CD4-positive, alpha-beta memory T cell (primary cell): ENCODE data around the gene CLEC16A. TPM values are rescaled to one million over a fixed set of nuclear protein-coding genes. Genes with fewer than 3 reads are reported as not detected.
"Not testable (repeated sequence)": the region's sequence is repeated elsewhere in the genome, so short reads cannot be mapped to it uniquely, and the experiment has no call there.

ENCODE experiments used
- CTCF ChIA-PET: fragments of 350-600 bp; sonication (Branson Sonifier 250); formaldehyde crosslinking; loops from one replicate; lab custom pipeline; 2021; ENCODE audit warnings: inconsistent platforms; ENCODE audit not compliant: partially characterized antibody; lab: Charles Lee
- POLR2A ChIA-PET: fragments of 350-600 bp; sonication (Branson Sonifier 250); formaldehyde crosslinking; loops from one replicate; lab custom pipeline; 2021; ENCODE audit not compliant: partially characterized antibody; lab: Charles Lee
- DNase-seq, 5 donors: peaks; one replicate each; pipeline versions ENCODE4 v3.0.0 to v3.0.0-alpha.2; 2020 to 2022; ENCODE audit warnings: mixed read lengths in 1 of 5
- H3K27ac ChIP-seq: one replicate; pipeline ENCODE4 v1.7.0; 2013; ENCODE audit warnings: low read depth, low read length
- H3K27me3 ChIP-seq: 2 replicates; pipeline ENCODE4 v1.7.0; 2013; ENCODE audit warnings: mild to moderate bottlenecking, low read length, moderate library complexity; ENCODE audit not compliant: insufficient read depth
- H3K36me3 ChIP-seq: 2 replicates; pipeline ENCODE4 v1.7.0; 2013; ENCODE audit warnings: mild to moderate bottlenecking, low read length, moderate library complexity; ENCODE audit not compliant: insufficient read depth
- H3K4me1 ChIP-seq: 2 replicates; pipeline ENCODE4 v1.7.0; 2013; ENCODE audit warnings: mild to moderate bottlenecking, low read length, moderate library complexity; ENCODE audit not compliant: insufficient read depth
- H3K4me3 ChIP-seq, 2 donors: one replicate each; pipeline ENCODE4 v1.7.0; 2013; ENCODE audit warnings: low read length in 2 of 2, mild to moderate bottlenecking in 1 of 2
- H3K9me3 ChIP-seq, 2 donors: one replicate each; pipeline ENCODE4 v1.7.0; 2013; ENCODE audit warnings: low read length in 2 of 2, control low read depth in 1 of 2; ENCODE audit not compliant: control insufficient read depth in 1 of 2
- H3K27ac Mint-ChIP-seq, 7 donors: one replicate each; pipeline ENCODE4 v1.8.0; 2020 to 2021; ENCODE audit warnings: mixed read lengths in 7 of 7, mild to moderate bottlenecking in 6 of 7, inconsistent platforms in 3 of 7, moderate library complexity in 3 of 7
- H3K27me3 Mint-ChIP-seq, 2 donors: one replicate each; pipeline ENCODE4 v1.8.0; 2020 to 2021; ENCODE audit warnings: mixed read lengths in 2 of 2
- H3K36me3 Mint-ChIP-seq, 2 donors: one replicate each; pipeline ENCODE4 v1.8.0; 2020 to 2021; ENCODE audit warnings: mixed read lengths in 2 of 2, inconsistent platforms in 1 of 2, mild to moderate bottlenecking in 1 of 2
- H3K4me1 Mint-ChIP-seq, 4 donors: one replicate each; pipeline ENCODE4 v1.8.0; 2020 to 2021; ENCODE audit warnings: mixed read lengths in 4 of 4, mild to moderate bottlenecking in 1 of 4
- H3K4me3 Mint-ChIP-seq, 8 donors: one replicate each; pipeline ENCODE4 v1.8.0; 2020 to 2021; ENCODE audit warnings: mixed read lengths in 8 of 8, mild to moderate bottlenecking in 7 of 8, moderate library complexity in 6 of 8, inconsistent platforms in 3 of 8
- H3K9me3 Mint-ChIP-seq, 8 donors: one replicate each; pipeline ENCODE4 v1.8.0; 2020 to 2021; ENCODE audit warnings: mixed read lengths in 8 of 8, mild to moderate bottlenecking in 5 of 8, inconsistent platforms in 3 of 8, moderate library complexity in 1 of 8
- intact Hi-C: fragments of 100-400 bp; cut with micrococcal nuclease; formaldehyde crosslinking; loops from one replicate; pipeline ENCODE4 v1.15.1; 2023
- polyA plus RNA-seq, 2 donors: library from polyadenylated mRNA; unstranded; fragments of 300-500 nt; fragmentation: Illumina TruSeq; gene quantifications; one replicate each; pipeline ENCODE4 v1.2.3, GENCODE V29; 2021
- total RNA-seq, 2 experiments: library from RNA; stranded (reverse); gene quantifications; one replicate each; pipeline ENCODE4 v1.2.3, GENCODE V29; 2021

CLEC16A gene
- total and polyA plus RNA-seq, 4 experiments from 2014 or later: 5.2 to 28.4 (median 24.5) TPM

GRCh38 chr16:10941127-10941933 is 3.0 kb upstream of the CLEC16A start:
- CTCF ChIA-PET: interaction anchor here (1.3 to 1.5 kb wide), 3 partner anchors 18 to 22 kb away, joined by 3 to 9 read pairs (median 5); no protein-coding TSS in a partner anchor

GRCh38 chr16:10941935-10942351 is 2.4 kb upstream of the CLEC16A start:
- Mint-ChIP-seq H3K27ac (peak overlapping the region in 1 of 7 donors; percentile 86), H3K36me3 (peaks cover 0 to 11% of the 10 kb centered on the region in 2 donors), H3K4me3 (peak overlapping the region; percentile 87 to 94 (median 92)), H3K4me1 (peaks cover 63 to 92% (median 79%) of the 10 kb centered on the region in 4 donors)
- H3K9me3 ChIP-seq, H3K27me3 ChIP-seq, H3K9me3 Mint-ChIP-seq, H3K27me3 Mint-ChIP-seq, H3K36me3 ChIP-seq, DNase-seq: not testable (repeated sequence)
- intact Hi-C loops: loop anchor here (5.0 kb wide), 4 partner anchors 855 to 1850 kb away; partner anchors contain the start of genes HAPSTR1, RSL1D1 and ZC3H7A
- Histone ChIP-seq H3K4me1 (peaks cover 85% of the 10 kb centered on the region), H3K4me3 (peak overlapping the region in 1 of 2 donors; percentile 63), H3K27ac (peak overlapping the region; percentile 56)
- ChIA-PET POLR2A (interaction anchor here (1.0 to 3.6 kb wide), 8 partner anchors 20 to 1861 kb away, joined by 3 to 15 read pairs (median 4); partner anchors contain the start of genes CPPED1, GSPT1, HAPSTR1 and NUBP1), CTCF (interaction anchor here (0.9 to 1.5 kb wide), 5 partner anchors 12 to 23 kb away, joined by 3 to 9 read pairs (median 3); no protein-coding TSS in a partner anchor)

More at GRCh38 chr16:10941127-10941933, 3.0 kb upstream of the CLEC16A start:
- Mint-ChIP-seq H3K9me3 (peaks cover 0 to 2% (median 0%) of the 10 kb centered on the region in 8 donors), H3K27me3 (no peaks in the 10 kb centered on the region), H3K4me3 (peak overlapping the region; percentile 84 to 94 (median 92)), H3K27ac (peak overlapping the region; percentile 86 to 95 (median 88)), H3K36me3 (peaks cover 1 to 12% of the 10 kb centered on the region in 2 donors), H3K4me1 (peaks cover 68 to 92% (median 82%) of the 10 kb centered on the region in 4 donors)
- POLR2A ChIA-PET: interaction anchor here (0.6 to 3.6 kb wide), 6 partner anchors 19 to 1850 kb away, joined by 3 to 15 read pairs (median 5); partner anchors contain the start of genes HAPSTR1, NUBP1, SOCS1 and TXNDC11
- peaks cover 85% of the 10 kb centered on the region for H3K4me1 ChIP-seq
- no peaks in the 10 kb centered on the region for H3K36me3 ChIP-seq
- DNase-seq: peak in 1 of 5 donors; percentile 19
- peak overlapping the region; percentile 56 for H3K27ac ChIP-seq
- peak overlapping the region; percentile 63 to 79 for H3K4me3 ChIP-seq
- H3K27me3 ChIP-seq: no peaks in the 10 kb centered on the region
- H3K9me3 ChIP-seq: no peaks in the 10 kb centered on the region
- intact Hi-C loops: loop anchor here (5.0 kb wide), 4 partner anchors 856 to 1849 kb away; partner anchors contain the start of genes HAPSTR1, RSL1D1 and ZC3H7A

- Mint-ChIP-seq H3K27me3 (no peaks in the 10 kb centered on the region), H3K9me3 (peaks cover 0 to 2% (median 0%) of the 10 kb centered on the region in 8 donors), H3K36me3 (peaks cover 0 to 11% of the 10 kb centered on the region in 2 donors), H3K4me1 (peaks cover 60 to 92% (median 76%) of the 10 kb centered on the region in 4 donors), H3K27ac (peak within 1 kb of the TSS; percentile 85 to 95 (median 87)), H3K4me3 (peak within 1 kb of the TSS; percentile 87 to 94 (median 92))
- POLR2A ChIA-PET: interaction anchor here (1.0 to 3.6 kb wide), 7 partner anchors 20 to 1861 kb away, joined by 3 to 15 read pairs (median 3); partner anchors contain the start of genes CPPED1, GSPT1, NUBP1 and SOCS1
- no peaks in the 10 kb centered on the region for H3K27me3 ChIP-seq
- H3K4me3 ChIP-seq: peak within 1 kb of the TSS; percentile 63 to 79
- H3K4me1 ChIP-seq: peaks cover 80% of the 10 kb centered on the region
- no peaks in the 10 kb centered on the region for H3K36me3 ChIP-seq
- DNase-seq: peak; percentile 92 to 96 (median 93)
- CTCF ChIA-PET: interaction anchor here (0.9 to 1.5 kb wide), 5 partner anchors 11 to 23 kb away, joined by 3 to 9 read pairs (median 3); no protein-coding TSS in a partner anchor
- intact Hi-C loops: loop anchor here (5.0 kb wide), 4 partner anchors 855 to 1850 kb away; partner anchors contain the start of genes HAPSTR1, RSL1D1 and ZC3H7A
- H3K27ac ChIP-seq: peak within 1 kb of the TSS; percentile 56
- H3K9me3 ChIP-seq: no peaks in the 10 kb centered on the region
Observed at GRCh38 chr16:10942352-10943063, 1.9 kb upstream of the CLEC16A start, which contains the start of gene DEXI. Gene DEXI (minus strand): TSS chr16:10942468. CDS start chr16:10942005, 463 bp downstream.

GRCh38 chr16:10943064-10943353 is 1.4 kb upstream of the CLEC16A start:
- H3K27me3 ChIP-seq: no peaks in the 10 kb centered on the region
- peaks cover 75% of the 10 kb centered on the region for H3K4me1 ChIP-seq
- peak overlapping the region in 6 of 7 donors; percentile 55 to 82 (median 70) for H3K27ac Mint-ChIP-seq
- peak overlapping the region in 1 of 2 donors; percentile 63 for H3K4me3 ChIP-seq
- H3K27me3 Mint-ChIP-seq: no peaks in the 10 kb centered on the region
- H3K27ac ChIP-seq: no peak overlapping the region
- H3K9me3 ChIP-seq: no peaks in the 10 kb centered on the region
- intact Hi-C loops: loop anchor here (5.0 kb wide), 4 partner anchors 854 to 1851 kb away; partner anchors contain the start of genes HAPSTR1, RSL1D1 and ZC3H7A
- ChIA-PET CTCF (no interaction called here), POLR2A (interaction anchor here (1.3 to 3.6 kb wide), 2 partner anchors 22 to 199 kb away, joined by 3 to 14 read pairs; partner anchors contain the start of gene NUBP1)
- H3K4me3 Mint-ChIP-seq: peak overlapping the region; percentile 74 to 94 (median 84)
- peaks cover 0 to 11% of the 10 kb centered on the region in 2 donors for H3K36me3 Mint-ChIP-seq
- peaks cover 0 to 2% (median 0%) of the 10 kb centered on the region in 8 donors for H3K9me3 Mint-ChIP-seq
- H3K36me3 ChIP-seq: no peaks in the 10 kb centered on the region
- peaks cover 56 to 88% (median 72%) of the 10 kb centered on the region in 4 donors for H3K4me1 Mint-ChIP-seq
- no peak for DNase-seq

GRCh38 chr16:10945065-10945787 is 862 bp downstream of the CLEC16A start:
- peak overlapping the region; percentile 83 for H3K27ac ChIP-seq

More at GRCh38 chr16:10945065-10945787, 862 bp downstream of the CLEC16A start:
- no peaks in the 10 kb centered on the region for H3K36me3 ChIP-seq
- peak overlapping the region; percentile 26 to 94 (median 80) for H3K27ac Mint-ChIP-seq
- no peaks in the 10 kb centered on the region for H3K27me3 ChIP-seq
- peaks cover 70% of the 10 kb centered on the region for H3K4me1 ChIP-seq
- H3K4me1 Mint-ChIP-seq: peaks cover 46 to 86% (median 66%) of the 10 kb centered on the region in 4 donors
- ChIA-PET CTCF (interaction anchor here (1.0 to 1.6 kb wide), 3 partner anchors 9 to 411 kb away, joined by 3 to 12 read pairs (median 5); no protein-coding TSS in a partner anchor), POLR2A (interaction anchor here (0.9 to 2.8 kb wide), 6 partner anchors 9 to 1858 kb away, joined by 3 to 17 read pairs (median 4); partner anchors contain the start of genes SOCS1 and TXNDC11)
- peaks cover 0 to 2% (median 0%) of the 10 kb centered on the region in 8 donors for H3K9me3 Mint-ChIP-seq
- peaks cover 0 to 11% of the 10 kb centered on the region in 2 donors for H3K36me3 Mint-ChIP-seq
- peak overlapping the region; percentile 83 to 96 (median 90) for H3K4me3 Mint-ChIP-seq
- H3K27me3 Mint-ChIP-seq: no peaks in the 10 kb centered on the region
- DNase-seq: no peak
- H3K4me3 ChIP-seq: peak overlapping the region; percentile 81 to 89
- no peaks in the 10 kb centered on the region for H3K9me3 ChIP-seq
- intact Hi-C loops: no loop called here
